K562 (cell line): ENCODE data around the gene ZNF792. TPM values are rescaled to one million over a fixed set of nuclear protein-coding genes. Genes with fewer than 3 reads are reported as not detected.

Experiments
- BCOR ChIP-seq: fragments of 450-650 bp; IDR thresholded peaks from 2 replicates; pipeline ENCODE4 v1.6.1; 2016
- BRD4 ChIP-seq: fragments of 200-600 bp; sonication (generic); IDR thresholded peaks from 2 replicates; pipeline ENCODE4 v1.6.1; 2017; ENCODE audit warnings: inconsistent platforms
- CCNT2 ChIP-seq: IDR thresholded peaks from 2 replicates; pipeline ENCODE4 v1.6.1; 2011; ENCODE audit warnings: borderline replicate concordance, low read depth, mild to moderate bottlenecking, moderate library complexity, mixed read lengths, low read length; ENCODE audit not compliant: insufficient read length; ENCODE audit errors: extremely low read depth
- ERF ChIP-seq: fragments of 450-650 bp; formaldehyde crosslinking; IDR thresholded peaks from 2 replicates; pipeline ENCODE4 v1.4.0; 2020; ENCODE audit warnings: mild to moderate bottlenecking, mixed read lengths
- ETS1 ChIP-seq: conservative IDR thresholded peaks from 2 replicates; pipeline ENCODE4 v1.6.1; 2011; ENCODE audit warnings: low read depth, mild to moderate bottlenecking, low read length; ENCODE audit not compliant: control insufficient read depth
- FIP1L1 ChIP-seq: fragments of 200-400 bp; formaldehyde crosslinking; IDR thresholded peaks from 2 replicates; pipeline ENCODE4 v1.6.1; 2018; ENCODE audit warnings: mild to moderate bottlenecking, low read depth, low read length; ENCODE audit not compliant: poor library complexity, severe bottlenecking
- FOXA3 ChIP-seq, 2 experiments: fragments of 450-650 bp in 1 of 2; sonication (generic) in 1 of 2; formaldehyde crosslinking; IDR thresholded peaks in 1 of 2; conservative IDR thresholded peaks in 1 of 2; 2 replicates each; pipeline versions ENCODE4 v1.4.0 to v1.8.0; 2020 to 2022; ENCODE audit warnings: mild to moderate bottlenecking in 2 of 2, missing genetic modification reagents in 1 of 2
- FOXO4 ChIP-seq: fragments of 450-650 bp; formaldehyde crosslinking; IDR thresholded peaks from 2 replicates; pipeline ENCODE4 v1.4.0; 2020; ENCODE audit warnings: mild to moderate bottlenecking, moderate library complexity
- GABPA ChIP-seq: fragments of 200-800 bp; sonication (Bioruptor generic); conservative IDR thresholded peaks from 2 replicates; pipeline ENCODE4 v1.6.1; 2016; ENCODE audit warnings: low read depth, missing genetic modification characterization, missing compliant biosample characterization
- HINFP ChIP-seq: fragments of 450-650 bp; conservative IDR thresholded peaks from 2 replicates; pipeline ENCODE4 v1.6.1; 2016; ENCODE audit warnings: missing genetic modification characterization, low read depth, mild to moderate bottlenecking, control low read depth, missing compliant biosample characterization
- MAZ ChIP-seq, 2 experiments: fragments of 450-650 bp in 1 of 2; sonication (generic) in 1 of 2; formaldehyde crosslinking; IDR thresholded peaks in 1 of 2; conservative IDR thresholded peaks in 1 of 2; 2 replicates each; pipeline versions ENCODE4 v1.4.0 to v1.5.0; 2020; ENCODE audit warnings: mild to moderate bottlenecking in 1 of 2, missing genetic modification reagents in 1 of 2
- PHF8 ChIP-seq: fragments of 200-600 bp; sonication (generic); IDR thresholded peaks from 2 replicates; pipeline ENCODE4 v1.6.1; 2012; ENCODE audit warnings: mixed run types, mild to moderate bottlenecking, inconsistent platforms, low read length, moderate library complexity, borderline replicate concordance
- POLR2A ChIP-seq: fragments of 450-650 bp; conservative IDR thresholded peaks from 2 replicates; pipeline ENCODE4 v1.6.1; 2016
- POLR2AphosphoS5 ChIP-seq: IDR thresholded peaks from 2 replicates; pipeline ENCODE4 v1.6.1; 2011; ENCODE audit warnings: mild to moderate bottlenecking, low read depth, low read length, moderate library complexity; ENCODE audit not compliant: control insufficient read depth, insufficient read depth
- RBBP5 ChIP-seq: fragments of 200-600 bp; sonication (generic); IDR thresholded peaks from 2 replicates; pipeline ENCODE4 v1.6.1; 2012; ENCODE audit warnings: borderline replicate concordance, mild to moderate bottlenecking, low read length, control low read depth, inconsistent platforms; ENCODE audit not compliant: insufficient read depth, poor library complexity, severe bottlenecking
- SAP30 ChIP-seq: fragments of 200-600 bp; sonication (generic); IDR thresholded peaks from 2 replicates; pipeline ENCODE4 v1.6.1; 2012; ENCODE audit warnings: borderline replicate concordance, low read depth, mild to moderate bottlenecking, moderate library complexity, low read length, control low read depth, inconsistent platforms; ENCODE audit not compliant: insufficient read depth, poor library complexity, severe bottlenecking
- SPI1 ChIP-seq: IDR thresholded peaks from 2 replicates; pipeline ENCODE4 v1.6.1; 2011; ENCODE audit warnings: low read depth, low read length, control low read depth, borderline replicate concordance
- TAF1 ChIP-seq: IDR thresholded peaks from 2 replicates; pipeline ENCODE4 v1.6.1; 2011; ENCODE audit warnings: mild to moderate bottlenecking, low read length, moderate library complexity; ENCODE audit not compliant: insufficient read depth, control insufficient read depth, severe bottlenecking; ENCODE audit errors: extremely low read depth
- XRCC5 ChIP-seq: fragments of 200-400 bp; formaldehyde crosslinking; IDR thresholded peaks from 2 replicates; pipeline ENCODE4 v1.6.1; 2017; ENCODE audit warnings: low read depth, mild to moderate bottlenecking, low read length
- YY1 ChIP-seq, 3 experiments: IDR thresholded peaks; 2 replicates each; pipeline ENCODE4 v1.6.1; 2011; ENCODE audit warnings: low read length in 2 of 3, mild to moderate bottlenecking in 2 of 3, moderate library complexity in 2 of 3, borderline replicate concordance in 1 of 3, control low read depth in 1 of 3, low read depth in 1 of 3; ENCODE audit not compliant: insufficient read depth in 3 of 3, insufficient replicate concordance in 2 of 3, control insufficient read depth in 1 of 3, insufficient read length in 1 of 3; ENCODE audit errors: extremely low read depth in 1 of 3
- polyA plus RNA-seq, 8 experiments: library from polyadenylated mRNA; depleted of rRNA in 4 of 8; stranded (reverse) in 5 of 8; unstranded in 3 of 8; fragments of >200 nt; fragmentation: Nextera tagmentation in 2 of 8; fragmentation: Illumina TruSeq in 1 of 8; extraction: Ambion mirVana in 2 of 8; extraction: Trizol in 1 of 8; gene quantifications; 2 replicates each; pipeline versions ENCODE4 v1.2.1 to v1.2.3, GENCODE V29; 2011 to 2014; ENCODE audit warnings: inconsistent platforms in 1 of 8, missing spikeins in 1 of 8
- total RNA-seq, 7 experiments: library from RNA; depleted of rRNA in 6 of 7; stranded (reverse); fragments of >200 nt in 6 of 7; fragmentation: Illumina TruSeq in 2 of 7; extraction: Trizol in 2 of 7; gene quantifications; 2 replicates each; pipeline versions ENCODE4 v1.2.1 to v1.2.3, GENCODE V29; 2011 to 2021; ENCODE audit warnings: low replicate concordance in 1 of 7

ZNF792 gene
- total and polyA plus RNA-seq, 9 of the 15 experiments (the other 6 are each of a cell fraction or from before 2014, with no cell fraction given) = 3.3 to 16.5 (median 10.4) TPM

GRCh38 chr19:34963573-34964406, at the start of gene ZNF792 (continued):
- TF ChIP-seq HINFP (peak; percentile 84), FOXA3 (CRISPR knock-in tag; conservative IDR thresholded peaks at IDR 0.05 in 1 of 2, IDR thresholded peaks at IDR 0.05 in 1 of 2) (no peak), FIP1L1 (peak; percentile 53), YY1 (IDR thresholded peaks at IDR 0.05; ENCODE audit: borderline replicate concordance in 1 of 3, control insufficient read depth in 1 of 3, extremely low read depth in 1 of 3, insufficient read depth in 3 of 3, insufficient read length in 1 of 3, insufficient replicate concordance in 2 of 3, low read depth in 1 of 3, low read length in 2 of 3) (peak in 1 of 3 experiments; percentile 11), ERF (CRISPR knock-in tag) (0 out of 2 replicates have a peak, but pooled peaks have one; percentile 31), MAZ (CRISPR knock-in tag; conservative IDR thresholded peaks at IDR 0.05 in 1 of 2, IDR thresholded peaks at IDR 0.05 in 1 of 2) (peak; percentile 51 to 87; a peak in 3 of 4 replicates), POLR2AphosphoS5 (peak; percentile 23; the same call in 1 of the 2 replicates), BCOR (peak; percentile 32; the same call in 1 of the 2 replicates), XRCC5 (0 out of 2 replicates have a peak, but pooled peaks have one; percentile 15), ETS1 (peak; percentile 59; the same call in 1 of the 2 replicates), CCNT2 (peak; percentile 44), PHF8 (peak; percentile 76; the same call in 1 of the 2 replicates), FOXO4 (CRISPR knock-in tag) (no peak), TAF1 (peak; percentile 31), BRD4 (no peak), POLR2A (peak; percentile 69), SAP30 (no peak), SPI1 (no peak), GABPA (tag) (peak; percentile 76), RBBP5 (peak; percentile 80)
